GM21576 (cell line): ENCODE results near the gene ALG8.
"Not testable (repeated sequence)": the region's sequence is repeated elsewhere in the genome, so short reads cannot be mapped to it uniquely, and the experiment has no call there.

Experiments used
- ATAC-seq: cut with Tn5 transposase; IDR thresholded peaks from one replicate; pipeline ENCODE4 v1.9.1; 2021; ENCODE audit warnings: mild to moderate bottlenecking, moderate library complexity; ENCODE audit not compliant: unreplicated experiment

ALG8 gene

DNA sequence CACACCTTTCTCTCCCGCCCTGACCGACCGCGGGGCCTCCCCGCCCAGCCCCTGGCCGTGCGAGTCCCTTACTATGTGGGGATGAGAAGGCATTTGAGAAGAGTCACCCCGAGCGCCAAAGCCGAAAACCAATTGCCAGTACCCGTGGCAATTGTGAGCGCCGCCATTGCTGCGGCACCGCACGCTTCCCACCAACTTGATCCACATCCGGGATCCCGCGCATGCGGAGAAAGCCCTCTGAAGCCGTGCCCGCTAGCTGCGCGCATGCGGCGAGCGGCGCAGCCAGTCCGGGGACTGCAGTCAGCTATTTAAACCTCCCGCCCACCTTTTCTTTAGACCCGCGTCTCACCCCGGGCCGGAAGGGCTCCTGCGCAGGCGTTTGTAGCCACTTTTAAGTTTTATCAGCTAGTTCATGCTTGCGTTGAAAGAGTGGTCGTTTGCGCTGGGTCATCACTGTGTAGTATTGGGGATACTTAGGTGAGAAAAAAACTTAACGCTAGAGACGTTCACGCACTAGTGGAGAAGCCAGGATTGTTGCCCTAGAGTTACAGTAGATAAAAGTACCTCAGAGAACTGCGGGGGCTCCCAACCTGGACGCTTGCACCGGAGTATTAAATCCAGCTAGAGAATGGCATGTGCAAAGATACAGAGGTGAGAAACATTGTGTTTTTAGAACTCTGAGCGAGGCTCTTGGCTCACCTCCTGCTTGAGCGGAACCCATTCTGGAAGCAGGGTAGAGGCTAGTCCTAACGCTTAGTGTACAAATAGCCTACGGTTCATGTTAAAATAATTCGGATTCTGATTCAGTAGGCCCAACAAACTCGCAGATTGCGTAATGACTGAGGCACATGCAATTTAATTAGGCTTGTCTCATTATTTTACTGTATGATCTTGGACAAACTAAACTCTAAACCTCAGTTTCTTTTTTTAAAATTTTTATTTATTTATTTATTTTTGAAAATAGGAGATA is at the start of gene ALG8:
Gene ALG8 (minus strand): TSS at position 205 of the 970 bp plus-strand sequence. CDS start 38 bp downstream, at position 167.
- ATAC-seq: peak; percentile 93

DNA sequence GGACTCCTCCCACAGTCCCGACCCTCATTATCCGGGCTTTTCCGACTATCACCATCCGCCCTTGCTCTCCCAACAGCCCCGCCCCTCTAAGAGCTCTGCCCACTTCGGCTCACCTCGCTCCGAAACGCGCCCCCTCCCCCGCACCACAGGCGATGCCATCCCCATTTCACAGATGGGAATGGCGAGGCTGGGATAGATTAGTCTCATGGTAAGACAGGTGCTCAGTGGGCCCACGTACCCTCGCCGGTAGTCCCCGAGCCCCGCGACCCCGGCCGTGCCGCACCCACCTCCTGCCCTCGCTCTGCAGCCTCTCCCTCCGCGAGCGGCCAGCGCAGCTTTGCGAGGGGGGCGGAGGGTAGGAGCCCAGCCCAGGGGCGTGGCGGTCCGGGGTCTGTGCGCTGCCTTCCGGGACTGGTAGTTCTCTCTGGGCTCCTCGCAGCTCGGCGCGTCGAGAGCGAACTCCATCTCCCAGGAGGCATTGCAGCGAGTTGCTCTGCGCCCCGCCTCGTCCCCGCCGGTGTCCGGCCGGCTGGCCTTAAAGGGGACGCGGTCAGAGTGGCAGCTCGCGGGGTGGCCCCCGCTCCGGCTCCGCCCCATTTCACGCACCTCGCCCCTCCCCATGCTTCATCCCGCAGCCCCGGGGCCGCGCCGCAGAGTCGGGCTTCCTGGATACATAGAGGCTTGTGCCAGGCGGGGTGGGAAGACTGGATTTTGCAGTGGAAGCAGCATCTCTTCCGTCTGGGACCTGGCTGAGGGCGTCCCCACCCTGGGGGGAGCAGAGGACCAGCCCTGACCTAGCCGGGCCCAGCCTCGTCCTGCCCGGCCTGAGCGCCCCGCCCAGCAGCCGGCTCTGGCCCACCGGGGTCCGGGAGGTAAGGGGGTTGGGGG is 49.1 kb upstream of the ALG8 start, which contains the start of the genes KCTD21 and USP35:
Gene KCTD21 (minus strand): TSS at position 341 of the 888 bp plus-strand sequence. CDS start 14,072 bp downstream, outside the sequence.
Gene USP35 (plus strand): TSS at position 634 of the 888 bp plus-strand sequence. CDS start 7,327 bp downstream, outside the sequence.
- peak; percentile 95 for ATAC-seq

DNA sequence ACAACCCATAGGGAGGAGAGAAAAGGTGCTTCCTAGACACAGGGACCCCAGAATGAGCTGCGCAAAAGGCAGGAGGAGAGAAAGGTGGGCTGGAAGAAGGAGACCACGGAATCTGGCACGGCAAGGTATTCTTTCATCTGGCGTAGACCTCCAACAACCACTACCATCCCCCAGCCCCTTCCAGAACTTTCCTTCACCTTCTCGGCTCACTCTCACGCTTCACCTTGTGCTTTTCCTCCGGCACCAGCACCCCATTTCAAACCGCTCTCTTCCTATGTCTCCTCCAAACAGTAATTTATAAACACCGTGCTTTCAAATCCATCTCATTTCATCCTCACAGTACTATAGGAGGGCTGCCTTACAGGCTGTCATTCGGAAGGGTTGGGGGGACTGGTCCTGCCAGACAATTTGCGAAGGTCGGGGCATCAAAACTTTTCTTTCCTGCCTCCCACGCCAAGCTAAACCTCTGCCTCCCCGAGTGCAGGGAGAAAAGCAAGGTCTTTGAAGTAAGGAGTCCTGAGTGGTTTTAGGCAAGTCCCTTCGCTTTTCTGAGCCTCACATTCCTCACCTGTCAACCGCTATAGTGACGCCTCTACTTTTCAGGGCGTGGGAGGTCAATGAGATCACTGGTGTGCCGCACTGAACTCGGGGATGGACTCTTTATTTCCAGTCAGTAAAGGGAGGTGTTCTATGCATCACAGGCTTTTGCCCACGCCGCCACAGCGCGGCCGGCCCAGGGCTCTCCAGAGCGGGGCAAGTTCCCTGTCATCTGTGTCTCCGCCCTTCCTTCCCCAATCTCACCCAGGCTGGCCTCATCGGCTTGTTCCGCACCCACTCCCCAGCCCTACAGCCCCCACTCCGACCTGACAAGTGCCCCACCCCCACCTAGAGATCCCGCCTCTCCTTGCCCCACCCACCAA is 48.2 kb upstream of the ALG8 start:
- ATAC-seq: peak; percentile 24

DNA sequence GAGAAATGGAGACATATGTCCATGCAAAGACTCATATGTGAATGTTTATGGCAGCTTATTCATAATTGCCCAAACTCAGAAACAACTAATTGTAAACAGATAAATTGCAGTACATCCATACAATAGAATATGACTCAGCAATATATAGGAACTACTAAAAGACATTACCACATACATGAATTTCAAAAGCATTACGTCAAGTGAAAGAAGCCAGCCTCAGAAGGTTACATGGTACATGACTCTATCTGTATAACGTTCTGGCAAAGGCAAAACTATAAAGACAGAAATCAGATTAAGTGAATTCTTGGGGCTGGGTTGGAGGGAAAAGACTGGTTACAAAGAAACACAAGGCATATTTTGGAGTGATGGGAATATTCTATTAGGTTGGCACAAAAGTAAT is 41.8 kb upstream of the ALG8 start:
- ATAC-seq: no peak

DNA sequence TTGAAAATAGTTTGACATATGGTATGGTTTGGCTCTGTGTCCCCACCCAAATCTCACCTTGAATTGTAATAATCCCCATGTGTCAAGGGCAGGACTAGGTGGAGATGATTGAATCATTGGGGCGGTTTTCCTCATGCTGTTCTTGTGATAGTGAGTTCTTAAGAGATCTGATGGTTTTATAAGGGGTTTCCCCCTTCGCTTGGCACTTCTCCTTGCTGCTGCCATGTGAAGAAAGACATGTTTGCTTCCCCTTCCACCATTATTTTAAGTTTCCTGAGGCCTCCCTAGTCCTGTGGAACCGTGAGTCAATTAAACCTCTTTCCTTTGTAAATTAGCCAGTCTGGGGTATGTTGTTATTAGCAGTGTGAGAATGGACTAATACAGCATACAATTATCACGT is 41.3 kb upstream of the ALG8 start:
- no peak for ATAC-seq

DNA sequence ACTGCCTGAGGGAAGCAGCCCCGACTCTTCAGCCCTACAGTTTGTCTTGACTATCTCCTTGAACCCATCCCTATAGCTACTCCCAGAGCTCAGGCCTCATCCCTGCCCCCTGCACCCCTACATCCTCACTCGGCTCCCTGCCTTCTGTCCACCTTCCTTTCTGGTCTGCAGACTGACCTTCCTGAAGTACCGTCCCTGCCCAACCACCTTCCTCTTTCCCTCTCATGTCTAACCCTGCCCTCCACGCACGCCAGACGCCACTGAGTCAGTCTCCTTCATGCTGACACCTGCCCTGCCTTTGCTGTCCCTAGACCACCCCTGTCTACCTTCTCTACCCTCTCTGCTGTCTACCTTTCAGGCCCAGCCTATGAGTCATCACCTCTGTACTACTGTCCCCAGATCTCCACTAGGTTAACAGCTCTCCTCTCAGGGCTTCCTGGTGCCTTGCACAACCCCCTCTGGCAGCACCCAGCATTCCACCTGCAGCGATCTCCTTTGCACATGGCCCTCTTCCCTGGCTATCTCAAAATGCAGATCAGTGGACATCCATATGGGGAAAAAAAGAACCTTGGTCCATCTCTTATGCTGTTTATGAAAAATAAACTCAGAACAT is 40.1 kb upstream of the ALG8 start:
- ATAC-seq: no peak

DNA sequence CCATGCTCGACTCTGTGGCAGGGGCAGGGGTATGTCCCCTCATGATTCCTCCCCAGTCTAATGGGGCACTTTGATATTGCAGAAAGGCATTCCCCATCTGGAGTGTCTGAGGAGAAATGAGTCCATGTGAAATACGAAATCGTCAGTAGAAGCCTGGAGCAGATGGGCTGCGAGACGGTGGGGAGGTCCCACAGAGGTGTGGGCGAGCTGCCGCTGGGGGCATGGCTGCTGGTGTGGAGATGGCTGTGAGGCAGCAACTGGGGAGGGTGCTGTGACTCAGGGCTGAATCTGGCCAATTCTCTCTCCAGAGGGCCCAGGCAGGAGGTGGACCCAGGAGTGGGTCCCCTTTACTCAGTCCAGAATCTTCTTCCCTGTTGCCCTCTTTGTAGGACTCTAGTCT is 37.8 kb upstream of the ALG8 start:
- ATAC-seq: no peak

DNA sequence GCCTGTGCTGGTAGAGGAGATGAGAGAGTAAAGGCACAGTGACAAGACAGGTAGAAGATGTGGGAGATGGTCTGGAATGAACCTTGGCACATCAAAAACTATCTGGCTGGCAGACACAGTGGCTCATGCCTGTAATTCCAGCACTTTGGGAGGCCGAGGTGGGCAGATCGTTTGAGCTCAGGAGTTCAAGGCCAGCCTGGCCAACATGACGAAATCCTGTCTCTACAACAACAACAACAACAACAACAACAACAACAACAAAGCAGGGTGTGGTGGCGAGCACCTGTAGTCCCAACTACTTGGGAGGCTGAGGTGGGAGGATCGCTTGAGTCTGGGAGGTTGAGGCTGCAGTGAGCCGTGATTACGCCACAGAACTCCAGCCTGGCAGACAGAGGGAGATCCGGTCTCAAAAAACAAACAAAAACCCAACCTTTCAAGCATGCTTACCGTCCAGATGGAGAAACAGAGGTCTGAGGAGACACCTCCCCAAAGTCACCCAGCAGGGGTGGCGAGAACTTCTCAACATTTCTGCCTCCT is 37.2 kb upstream of the ALG8 start:
- no peak for ATAC-seq

DNA sequence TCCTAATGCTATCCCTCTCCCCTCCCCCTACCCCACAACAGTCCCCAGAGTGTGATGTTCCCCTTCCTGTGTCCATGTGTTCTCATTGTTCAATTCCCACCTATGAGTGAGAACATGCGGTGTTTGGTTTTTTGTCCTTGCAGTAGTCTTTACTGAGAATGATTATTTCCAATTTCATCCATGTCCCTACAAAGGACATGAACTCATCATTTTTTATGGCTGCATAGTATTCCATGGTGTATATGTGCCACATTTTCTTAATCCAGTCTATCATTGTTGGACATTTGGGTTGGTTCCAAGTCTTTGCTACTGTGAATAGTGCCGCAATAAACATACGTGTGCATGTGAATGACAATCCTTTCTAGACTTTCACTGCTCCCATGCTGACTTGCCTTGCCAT is 36.4 kb upstream of the ALG8 start:
- not testable (repeated sequence) for ATAC-seq

DNA sequence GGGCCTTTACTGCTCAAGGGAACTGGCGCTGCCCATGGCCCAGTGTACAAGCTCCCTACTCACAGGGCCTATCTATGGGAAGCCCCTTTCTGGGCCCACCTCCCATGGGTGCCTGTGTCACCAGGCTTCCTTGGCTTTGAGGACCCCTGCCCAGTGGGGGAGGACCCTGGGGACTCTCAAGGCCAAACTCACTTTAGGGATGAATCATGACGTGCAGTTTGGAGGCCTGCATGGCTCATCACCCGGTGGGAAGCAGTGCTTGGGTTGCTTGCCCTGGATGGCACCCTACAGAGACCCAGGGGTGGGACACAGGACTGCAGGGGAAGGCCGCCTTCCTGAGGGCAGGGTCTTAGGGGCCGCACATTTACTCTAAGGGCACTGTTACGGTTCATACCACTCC is 32.5 kb upstream of the ALG8 start:
- no peak for ATAC-seq

DNA sequence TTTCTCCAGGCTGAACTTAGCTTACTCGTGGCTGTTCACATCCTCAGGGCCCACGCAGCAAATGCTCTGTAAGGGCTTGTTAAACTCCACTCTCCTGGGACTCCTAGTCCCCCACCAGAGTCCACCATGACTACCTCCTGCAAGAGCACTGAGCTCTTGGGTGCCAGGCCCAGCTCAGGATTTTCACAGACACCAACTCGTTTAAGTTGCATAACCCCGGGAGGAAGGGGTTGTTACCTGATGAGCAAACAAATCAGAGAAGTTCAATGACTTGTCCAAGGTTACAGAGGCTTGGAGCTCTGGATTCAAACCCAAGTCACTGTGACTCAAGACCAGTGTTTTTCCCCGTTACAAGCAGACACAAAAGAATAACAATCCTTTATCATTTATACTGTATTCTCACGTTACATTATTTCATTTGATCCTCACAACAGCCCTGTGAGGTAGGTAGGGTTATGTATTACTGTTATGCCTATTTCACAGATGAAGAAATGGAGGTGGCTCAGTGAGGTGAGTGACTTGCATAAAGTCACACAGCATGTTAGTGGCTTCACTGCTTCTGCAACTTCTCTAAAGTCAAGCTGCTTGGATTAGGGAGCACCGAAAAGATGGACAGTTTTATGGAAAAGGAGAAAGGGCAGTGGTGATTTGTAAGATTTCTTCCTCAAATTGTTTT is 31.6 kb upstream of the ALG8 start:
- no peak for ATAC-seq

DNA sequence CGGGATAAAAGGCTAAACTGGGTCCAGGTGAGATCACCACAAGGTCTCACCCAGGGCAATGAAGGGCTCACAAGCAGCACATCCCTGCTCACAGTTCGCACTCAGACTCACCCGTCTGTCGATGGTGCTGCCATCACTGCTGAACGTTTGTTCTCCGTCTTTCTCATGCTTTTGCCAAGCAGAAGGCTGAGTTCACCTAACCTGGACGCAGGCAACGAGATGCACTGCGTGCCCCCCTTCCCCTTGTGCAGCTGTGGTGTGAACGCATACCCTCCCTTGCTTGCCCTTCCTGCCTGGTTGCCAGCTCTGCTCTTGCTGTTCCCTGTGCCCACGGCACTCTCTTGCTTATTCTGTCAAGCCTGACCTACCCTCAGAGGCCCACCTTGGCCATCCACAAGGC is 31.0 kb upstream of the ALG8 start:
- no peak for ATAC-seq

DNA sequence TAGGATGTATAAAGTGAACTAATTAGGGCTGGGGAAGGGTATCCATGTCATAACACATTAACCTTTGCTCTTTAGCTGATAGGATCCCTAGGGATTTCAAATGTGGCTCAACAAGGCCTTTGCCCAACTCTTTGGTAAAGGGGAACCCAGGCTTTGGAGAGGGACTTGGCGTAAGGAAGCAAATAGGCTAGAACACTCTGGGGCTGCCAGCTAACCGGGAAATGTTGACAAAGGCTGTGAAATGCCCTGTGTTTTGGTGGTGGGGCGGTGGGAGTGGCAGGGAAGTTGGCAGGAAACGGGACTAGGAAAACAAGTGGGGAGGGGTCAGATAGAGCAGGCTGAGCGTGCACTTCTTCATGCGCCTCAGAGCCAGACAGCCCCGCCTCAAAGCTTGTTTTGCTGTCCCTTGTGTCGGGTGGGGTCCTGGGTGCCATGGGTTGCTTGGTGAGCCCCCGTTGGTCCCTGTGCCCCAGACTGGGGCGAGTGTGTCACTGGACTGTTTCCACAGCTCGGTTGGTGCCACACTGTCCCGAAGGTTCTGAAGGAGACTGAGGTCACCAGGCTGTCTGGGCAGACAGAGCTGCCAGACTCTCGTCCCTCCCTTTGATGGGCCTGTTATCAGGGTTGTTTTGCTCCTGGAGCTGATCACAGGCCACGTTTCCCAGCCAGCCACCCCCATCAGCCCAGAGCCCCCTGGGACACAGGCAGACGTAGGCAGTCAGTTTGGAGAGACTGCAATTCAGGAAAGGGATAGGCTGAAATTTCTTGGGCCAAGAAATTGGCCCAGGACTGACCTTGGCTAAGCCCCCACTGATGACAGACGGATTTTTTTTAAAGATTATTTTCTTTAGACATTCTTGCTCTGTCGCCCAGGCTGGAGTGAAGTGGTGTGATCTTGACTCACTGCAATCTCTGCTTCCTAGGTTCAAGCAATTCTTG is 29.4 kb upstream of the ALG8 start:
- ATAC-seq: no peak

DNA sequence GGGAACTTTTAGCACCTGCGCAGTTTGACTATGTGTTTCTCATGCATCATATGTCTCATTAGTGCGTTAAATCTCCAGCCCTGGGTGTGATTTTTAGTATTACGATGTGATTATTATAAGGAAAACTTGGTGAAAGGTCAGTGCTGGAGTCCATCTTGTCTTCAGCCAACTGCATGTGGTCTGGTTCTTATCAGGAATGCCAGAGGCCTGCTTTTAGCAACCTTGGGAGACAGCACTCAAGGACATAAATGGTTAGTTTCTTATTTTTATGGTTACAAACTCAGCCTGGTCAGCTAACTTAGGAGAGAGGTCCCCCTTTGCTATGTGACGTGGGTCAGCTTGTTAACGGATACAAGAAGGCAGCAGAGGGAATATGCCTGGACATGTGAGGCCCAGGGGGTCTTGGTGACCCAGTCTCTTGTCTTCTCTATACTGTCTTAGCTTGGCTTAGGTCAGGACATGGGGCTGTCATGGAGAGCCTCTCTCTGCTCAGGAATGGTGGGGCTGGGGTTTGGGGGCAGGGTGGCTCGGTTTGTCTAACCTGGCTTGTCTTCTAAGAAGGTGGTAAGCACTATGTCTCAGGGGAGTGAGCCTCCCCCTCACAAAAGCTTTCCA is 27.5 kb upstream of the ALG8 start:
- no peak for ATAC-seq

DNA sequence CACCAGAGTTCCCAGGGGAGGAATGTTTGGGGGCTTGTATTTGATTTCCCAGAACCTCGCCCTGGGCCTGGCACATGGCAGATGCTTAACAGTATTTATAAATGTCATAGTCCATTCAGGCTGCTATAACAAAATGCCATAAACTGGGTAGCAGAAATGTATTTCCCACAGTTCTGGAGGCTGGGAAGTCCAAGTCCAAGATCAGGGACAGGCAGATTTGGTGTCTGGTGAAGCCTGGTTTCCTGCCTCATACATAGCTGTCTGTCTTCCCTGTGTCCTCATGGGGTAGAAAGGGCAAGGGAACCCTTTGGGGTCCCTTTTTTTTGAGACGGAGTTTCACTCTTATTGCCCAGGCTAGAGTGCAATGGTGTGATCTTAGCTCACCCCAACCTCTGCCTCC is 25.0 kb upstream of the ALG8 start:
- ATAC-seq: no peak

DNA sequence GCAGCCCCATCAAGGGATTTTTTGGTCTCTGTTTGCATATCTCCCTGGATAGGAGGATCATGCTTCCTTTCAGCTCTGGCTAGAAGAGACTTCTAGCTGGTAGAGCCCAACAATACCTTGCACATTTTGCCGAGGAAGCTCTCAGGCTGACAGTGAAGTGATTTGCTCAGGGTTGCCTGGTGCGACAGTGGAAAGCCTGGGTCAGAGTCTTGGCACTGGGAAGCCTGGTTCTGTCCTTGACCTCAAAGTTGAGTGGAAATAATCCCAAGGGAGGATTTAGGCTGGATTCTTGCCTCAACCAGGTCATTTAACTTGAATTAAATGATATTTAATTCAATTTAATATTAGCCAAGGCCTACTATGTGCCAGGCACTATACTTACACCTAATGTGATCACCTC is 24.4 kb upstream of the ALG8 start:
- ATAC-seq: no peak

DNA sequence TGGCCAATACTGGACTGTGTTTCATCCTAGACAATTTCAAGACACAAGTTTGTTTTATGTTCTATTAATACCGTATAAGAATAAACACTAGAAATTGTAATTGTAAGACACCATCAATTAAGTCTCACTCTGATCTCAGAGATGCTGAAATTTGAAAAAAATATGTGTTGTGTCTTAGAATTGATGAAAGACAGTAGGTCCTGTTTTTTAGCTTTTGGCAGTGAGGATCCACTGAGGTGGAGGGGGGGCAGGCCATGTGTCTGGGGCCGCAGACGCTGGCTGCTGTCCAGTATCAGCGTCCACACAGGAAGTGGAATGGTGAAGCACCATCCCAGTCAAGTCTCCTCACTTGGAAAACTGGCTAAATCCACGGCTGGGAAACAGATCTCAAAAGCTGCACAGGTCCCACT is 22.5 kb upstream of the ALG8 start:
- no peak for ATAC-seq

DNA sequence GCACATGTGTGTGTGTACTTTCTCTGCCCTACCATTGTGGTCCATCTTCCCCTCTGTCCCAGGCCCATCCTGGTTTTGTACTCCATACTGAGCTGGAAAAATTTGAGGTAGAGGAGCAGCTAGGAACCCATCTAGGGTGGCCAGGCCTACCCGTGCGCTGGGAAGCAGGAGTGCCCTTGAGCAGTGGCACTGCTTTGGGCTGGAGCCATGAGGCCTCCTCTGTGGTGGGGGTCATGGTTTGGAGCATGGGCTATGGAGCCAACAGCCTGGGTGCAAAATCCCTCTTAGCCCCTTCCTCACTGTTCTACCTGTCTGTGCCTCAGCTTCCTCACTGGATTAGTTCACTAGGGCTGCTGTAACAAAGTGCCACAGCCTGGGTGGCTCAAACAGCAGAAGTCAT is 21.9 kb upstream of the ALG8 start:
- ATAC-seq: no peak
